H1 (cell line): Measurements from ENCODE around the gene SCN2A. TPM values are rescaled to one million over a fixed set of nuclear protein-coding genes. Genes with fewer than 3 reads are reported as not detected.

Source experiments
- CTCF ChIA-PET: fragments of 300-600 bp; sonication (Branson Sonifier 250); formaldehyde crosslinking; loops from one replicate; lab custom pipeline; 2021; ENCODE audit not compliant: partially characterized antibody; lab: Charles Lee
- POLR2A ChIA-PET: fragments of 300-600 bp; sonication (Branson Sonifier 250); formaldehyde crosslinking; loops from one replicate; lab custom pipeline; 2021; ENCODE audit warnings: inconsistent platforms; ENCODE audit not compliant: partially characterized antibody; lab: Charles Lee
- DNase-seq, 2 experiments: peaks; one replicate each; pipeline versions ENCODE4 v3.0.0 to v3.0.0-alpha.2; 2010 to 2022; ENCODE audit warnings: low spot score in 2 of 2, low read depth in 1 of 2, mixed read lengths in 1 of 2
- FAIRE-seq: peaks from 2 replicates; lab custom pipeline; 2011; peaks lifted over from hg19 to GRCh38; lab: Jason Lieb, UNC
- H2AFZ ChIP-seq: 2 replicates; pipeline ENCODE4 v1.8.1; 2012; ENCODE audit warnings: low read length, inconsistent platforms
- H2AK5ac ChIP-seq: 2 replicates; pipeline ENCODE4 v1.6.1; 2013; ENCODE audit warnings: low read depth, low read length
- H2BK120ac ChIP-seq: replicated peaks from 2 replicates; pipeline ENCODE3; 2013; ENCODE audit warnings: low read depth, low read length, inconsistent platforms
- H2BK12ac ChIP-seq: 2 replicates; pipeline ENCODE4 v1.6.1; 2013; ENCODE audit warnings: low read depth, low read length
- H2BK15ac ChIP-seq: 2 replicates; pipeline ENCODE4 v1.6.1; 2013; ENCODE audit warnings: low read length
- H2BK20ac ChIP-seq: 2 replicates; pipeline ENCODE4 v1.6.1; 2013; ENCODE audit warnings: low read length
- H2BK5ac ChIP-seq: 2 replicates; pipeline ENCODE4 v1.6.1; 2013; ENCODE audit warnings: low read depth, low read length
- H3K14ac ChIP-seq: 2 replicates; pipeline ENCODE4 v1.6.1; 2013; ENCODE audit warnings: inconsistent platforms; ENCODE audit not compliant: insufficient read length
- H3K18ac ChIP-seq: 2 replicates; pipeline ENCODE4 v1.6.1; 2013; ENCODE audit warnings: low read length; ENCODE audit errors: extremely low read depth
- H3K23ac ChIP-seq: 2 replicates; pipeline ENCODE4 v1.6.1; 2013; ENCODE audit warnings: inconsistent platforms; ENCODE audit not compliant: insufficient read length
- H3K23me2 ChIP-seq: 2 replicates; pipeline ENCODE4 v1.6.1; 2013; ENCODE audit warnings: low read depth, low read length
- H3K27ac ChIP-seq: 2 replicates; pipeline ENCODE4 v1.6.1; 2011; ENCODE audit warnings: low read depth, low read length, inconsistent platforms
- H3K27me3 ChIP-seq, 4 experiments: replicated peaks in 1 of 4; 1 replicate in 1 of 4; 2 replicates in 3 of 4; pipeline versions ENCODE4 v1.6.1 to v1.8.1; 2011 to 2013; ENCODE audit warnings: low read length in 3 of 4, mild to moderate bottlenecking in 3 of 4, inconsistent platforms in 2 of 4, mixed read lengths in 2 of 4, moderate library complexity in 1 of 4; ENCODE audit not compliant: control insufficient read depth in 3 of 4, insufficient read depth in 3 of 4; ENCODE audit errors: extremely low read depth in 1 of 4
- H3K36me3 ChIP-seq, 4 experiments: 2 replicates each; pipeline versions ENCODE4 v1.6.1 to v1.8.1; 2011 to 2013; ENCODE audit warnings: mild to moderate bottlenecking in 4 of 4, low read length in 3 of 4, moderate library complexity in 2 of 4, control low read depth in 1 of 4, inconsistent platforms in 1 of 4; ENCODE audit not compliant: insufficient read depth in 4 of 4, control insufficient read depth in 2 of 4
- H3K4ac ChIP-seq: replicated peaks from 2 replicates; pipeline ENCODE3; 2013; ENCODE audit warnings: low read length, low read depth, mixed read lengths, inconsistent platforms; ENCODE audit not compliant: insufficient read length
- H3K4me1 ChIP-seq, 4 experiments: replicated peaks in 1 of 4; 1 replicate in 1 of 4; 2 replicates in 3 of 4; pipeline versions ENCODE4 v1.6.1 to v1.8.1; 2011 to 2013; ENCODE audit warnings: low read length in 3 of 4, inconsistent platforms in 2 of 4, mixed read lengths in 1 of 4; ENCODE audit not compliant: insufficient read depth in 4 of 4, control insufficient read depth in 3 of 4
- H3K4me2 ChIP-seq, 2 experiments: 2 replicates each; pipeline versions ENCODE4 v1.6.1 to v1.8.1; 2011 to 2013; ENCODE audit warnings: low read depth in 2 of 2, low read length in 2 of 2, control low read depth in 1 of 2, inconsistent platforms in 1 of 2, mild to moderate bottlenecking in 1 of 2; ENCODE audit not compliant: insufficient read depth in 1 of 2
- H3K4me3 ChIP-seq, 4 experiments: fragments of 200-600, 300-600 bp in 1 of 4; sonication (generic), shearing (Covaris generic), sonication (Bioruptor Twin) in 1 of 4; 2 replicates each; pipeline versions ENCODE4 v1.5.1 to v1.8.1; 2011 to 2016; ENCODE audit warnings: low read length in 4 of 4, low read depth in 3 of 4, control low read depth in 2 of 4, inconsistent platforms in 2 of 4, mild to moderate bottlenecking in 2 of 4, mixed read lengths in 1 of 4, moderate library complexity in 1 of 4; ENCODE audit not compliant: insufficient read depth in 2 of 4; ENCODE audit errors: extremely low read depth in 1 of 4
- H3K56ac ChIP-seq: replicated peaks from 2 replicates; pipeline ENCODE3; 2013; ENCODE audit warnings: low read depth, mild to moderate bottlenecking, mixed read lengths, low read length, inconsistent platforms; ENCODE audit not compliant: insufficient read length
- H3K79me1 ChIP-seq: 2 replicates; pipeline ENCODE4 v1.6.1; 2013; ENCODE audit warnings: low read depth, low read length, control low read depth
- H3K79me2 ChIP-seq, 2 experiments: 2 replicates each; pipeline versions ENCODE4 v1.6.1 to v1.8.1; 2012 to 2013; ENCODE audit warnings: low read length in 2 of 2, mild to moderate bottlenecking in 2 of 2, inconsistent platforms in 1 of 2; ENCODE audit not compliant: insufficient read depth in 2 of 2, control insufficient read depth in 1 of 2
- H3K9ac ChIP-seq, 4 experiments: replicated peaks in 1 of 4; 1 replicate in 1 of 4; 2 replicates in 3 of 4; pipeline versions ENCODE4 v1.6.1 to v1.8.1; 2011 to 2013; ENCODE audit warnings: low read depth in 3 of 4, low read length in 3 of 4, control low read depth in 2 of 4, mild to moderate bottlenecking in 2 of 4, moderate library complexity in 2 of 4, inconsistent platforms in 1 of 4; ENCODE audit errors: extremely low read depth in 1 of 4
- H3K9me3 ChIP-seq, 2 experiments: 2 replicates each; pipeline versions ENCODE4 v1.6.1 to v1.8.1; 2012 to 2013; ENCODE audit warnings: mild to moderate bottlenecking in 2 of 2, moderate library complexity in 2 of 2, control low read depth in 1 of 2, inconsistent platforms in 1 of 2, low read depth in 1 of 2, low read length in 1 of 2, mixed read lengths in 1 of 2; ENCODE audit not compliant: insufficient read depth in 2 of 2
- H4K20me1 ChIP-seq, 2 experiments: replicated peaks in 1 of 2; 2 replicates each; pipeline versions ENCODE3 to v1.8.1; 2011 to 2013; ENCODE audit warnings: inconsistent platforms in 2 of 2, low read length in 2 of 2, mild to moderate bottlenecking in 1 of 2; ENCODE audit not compliant: insufficient read depth in 2 of 2, control insufficient read depth in 1 of 2
- H4K5ac ChIP-seq: 2 replicates; pipeline ENCODE4 v1.6.1; 2013; ENCODE audit warnings: low read length, low read depth, mixed read lengths, inconsistent platforms; ENCODE audit not compliant: insufficient read length
- H4K8ac ChIP-seq: 2 replicates; pipeline ENCODE4 v1.8.0; 2013; ENCODE audit warnings: mild to moderate bottlenecking, moderate library complexity, low read length, inconsistent platforms; ENCODE audit not compliant: insufficient read depth; ENCODE audit errors: extremely low read depth
- H4K91ac ChIP-seq: replicated peaks from 2 replicates; pipeline ENCODE3; 2013; ENCODE audit warnings: low read length, mixed read lengths, inconsistent platforms; ENCODE audit not compliant: insufficient read length
- EP300 ChIP-seq, 2 experiments: IDR thresholded peaks; 1 replicate in 1 of 2; 2 replicates in 1 of 2; pipeline ENCODE4 v1.6.1; 2011 to 2012; ENCODE audit warnings: low read depth in 2 of 2, low read length in 2 of 2, mild to moderate bottlenecking in 2 of 2, borderline replicate concordance in 1 of 2, inconsistent platforms in 1 of 2, moderate library complexity in 1 of 2
- FOSL1 ChIP-seq: IDR thresholded peaks from 2 replicates; pipeline ENCODE4 v1.6.1; 2011; ENCODE audit warnings: mild to moderate bottlenecking, low read depth, low read length, moderate library complexity; ENCODE audit not compliant: insufficient read depth
- KDM4A ChIP-seq: IDR thresholded peaks from one replicate; pipeline ENCODE4 v1.7.1; 2012; ENCODE audit warnings: low read depth, mild to moderate bottlenecking, moderate library complexity, low read length, inconsistent platforms; ENCODE audit not compliant: severe bottlenecking
- NANOG ChIP-seq: IDR thresholded peaks from 2 replicates; pipeline ENCODE4 v1.6.1; 2011; ENCODE audit warnings: low read length, low read depth, mild to moderate bottlenecking, inconsistent platforms; ENCODE audit not compliant: insufficient read depth, poor library complexity, severe bottlenecking
- NRF1 ChIP-seq: IDR thresholded peaks from 2 replicates; pipeline ENCODE4 v1.6.1; 2011; ENCODE audit warnings: mild to moderate bottlenecking, low read depth, low read length, improper control_type of control experiment
- POLR2A ChIP-seq, 2 experiments: IDR thresholded peaks; 1 replicate in 1 of 2; 2 replicates in 1 of 2; pipeline ENCODE4 v1.6.1; 2011; ENCODE audit warnings: low read depth in 2 of 2, low read length in 2 of 2, mild to moderate bottlenecking in 2 of 2; ENCODE audit errors: control extremely low read depth in 1 of 2
- POU5F1 ChIP-seq: IDR thresholded peaks from 2 replicates; pipeline ENCODE4 v1.6.1; 2011; ENCODE audit warnings: low read depth, mild to moderate bottlenecking, low read length, moderate library complexity
- SAP30 ChIP-seq: fragments of 300-600 bp; sonication (generic); IDR thresholded peaks from 2 replicates; pipeline ENCODE4 v1.7.1; 2012; ENCODE audit warnings: low read length, moderate library complexity, mild to moderate bottlenecking, inconsistent platforms; ENCODE audit not compliant: insufficient read depth, insufficient replicate concordance
- SP1 ChIP-seq: IDR thresholded peaks from 2 replicates; pipeline ENCODE4 v1.6.1; 2011; ENCODE audit warnings: low read depth, low read length
- SUZ12 ChIP-seq: fragments of 200-600 bp; sonication (generic); IDR thresholded peaks from 2 replicates; pipeline ENCODE4 v1.6.1; 2012; ENCODE audit warnings: mild to moderate bottlenecking, inconsistent platforms, low read length, moderate library complexity, mixed read lengths
- WGBS, 2 experiments: shearing (Covaris generic) in 1 of 2; methylation state at CpG; one replicate each; pipeline versions ENCODE4 v1.1.6 to v1.1.7; 2013 to 2015; ENCODE audit warnings: low lambda C conversion rate in 2 of 2, mixed read lengths in 2 of 2, inconsistent platforms in 1 of 2, low coverage in 1 of 2, missing lambda C conversion rate in 1 of 2; ENCODE audit not compliant: insufficient replicate concordance in 2 of 2, insufficient coverage in 1 of 2, insufficient read length in 1 of 2; ENCODE audit errors: extremely low coverage in 1 of 2, missing lambda C conversion rate in 1 of 2; 5-methylcytosine and 5-hydroxymethylcytosine counted together
- polyA plus RNA-seq, 7 experiments: library from polyadenylated mRNA; depleted of rRNA in 3 of 7; stranded (reverse) in 5 of 7; unstranded in 2 of 7; fragments of >200 nt in 5 of 7; fragments of 200-250 nt in 2 of 7; gene quantifications; 1 replicate in 5 of 7; 2 replicates in 1 of 7; 4 replicates in 1 of 7; pipeline versions ENCODE4 v1.2.1 to v1.2.3, GENCODE V29; 2011 to 2013; ENCODE audit warnings: missing spikeins in 2 of 7, mixed read lengths in 2 of 7
- total RNA-seq: library from RNA; stranded (reverse); fragmentation: NEBNext Ultra II Directional; extraction: Animal tissue kit (Norgen Biotek cat#: 25700); gene quantifications from 2 replicates; pipeline ENCODE4 v1.2.1, GENCODE V29; 2021
- TF ChIP-seq, protein P1 (sequence below): IDR thresholded peaks from 2 replicates; pipeline ENCODE4 v1.6.1; 2012; ENCODE audit warnings: low read length, inconsistent platforms
- TF ChIP-seq, protein P2 (sequence below): IDR thresholded peaks from 2 replicates; pipeline ENCODE4 v1.6.1; 2011; ENCODE audit warnings: low read depth, mild to moderate bottlenecking, low read length; ENCODE audit not compliant: insufficient read depth

The SCN2A gene
- total and polyA plus RNA-seq, 2 of the 8 experiments (the other 6 are each of a cell fraction or from before 2014, with no cell fraction given), result 0.18 to 1.1 TPM

DNA sequence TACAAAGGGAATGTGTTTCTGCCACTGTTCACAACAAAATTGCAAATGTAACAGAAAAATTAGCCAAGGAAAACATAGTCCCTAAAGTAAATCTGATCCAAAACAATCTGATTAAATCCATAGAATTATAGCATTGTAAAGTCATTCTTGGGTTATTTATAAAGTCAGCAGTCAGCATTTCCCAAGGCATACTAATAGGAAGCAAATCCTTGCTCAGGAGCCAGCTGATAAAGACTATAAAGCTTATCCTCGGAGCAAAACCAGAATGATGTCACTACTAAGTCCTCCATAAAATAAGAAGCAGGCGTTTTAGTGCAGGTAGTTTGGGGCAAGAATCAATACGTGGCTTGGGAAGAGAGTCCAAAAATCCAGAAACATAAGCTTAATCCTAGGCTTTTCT lies 162.9 kb downstream of the SCN2A start:
- WGBS, 2 experiments, result 74% methylated on average over 3 of the region's 3 CpGs; no CpG with 5 or more reads in 1 of the 2 experiments
- Histone ChIP-seq H4K91ac (no peak overlapping the region), H3K79me1 (no peaks in the 10 kb centered on the region), H4K5ac (no peak overlapping the region), H3K9me3 (no peaks in the 10 kb centered on the region), H3K9ac (no peak overlapping the region), H4K8ac (no peak overlapping the region), H3K23me2 (no peaks in the 10 kb centered on the region), H3K27me3 (no peaks in the 10 kb centered on the region), H3K23ac (no peak overlapping the region), H3K14ac (no peak overlapping the region), H4K20me1 (no peaks in the 10 kb centered on the region), H2BK120ac (no peak overlapping the region), H3K4me2 (no peak overlapping the region), H2BK5ac (no peak overlapping the region), H3K56ac (no peak overlapping the region), H2BK12ac (no peak overlapping the region), H2AK5ac (no peak overlapping the region), H2BK15ac (no peak overlapping the region), H3K4me3 (no peak overlapping the region), H3K27ac (no peak overlapping the region), H2BK20ac (no peak overlapping the region), H3K36me3 (no peaks in the 10 kb centered on the region), H2AFZ (no peak overlapping the region), H3K4me1 (peaks cover 2 to 8% (median 7%) of the 10 kb centered on the region in 4 experiments; a peak in 5 of 7 replicates), H3K4ac (no peak overlapping the region), H3K79me2 (no peaks in the 10 kb centered on the region), H3K18ac (no peak overlapping the region)
- no peak for FAIRE-seq
- no peak for DNase-seq
- ChIA-PET POLR2A (no interaction called here), CTCF (interaction anchor here (0.8 to 8.3 kb wide), 32 partner anchors 9 to 726 kb away, joined by 3 to 69 read pairs (median 5); partner anchors contain the start of gene SCN1A)
- no peak for TF ChIP-seq POU5F1
- TF ChIP-seq, protein P1, sequence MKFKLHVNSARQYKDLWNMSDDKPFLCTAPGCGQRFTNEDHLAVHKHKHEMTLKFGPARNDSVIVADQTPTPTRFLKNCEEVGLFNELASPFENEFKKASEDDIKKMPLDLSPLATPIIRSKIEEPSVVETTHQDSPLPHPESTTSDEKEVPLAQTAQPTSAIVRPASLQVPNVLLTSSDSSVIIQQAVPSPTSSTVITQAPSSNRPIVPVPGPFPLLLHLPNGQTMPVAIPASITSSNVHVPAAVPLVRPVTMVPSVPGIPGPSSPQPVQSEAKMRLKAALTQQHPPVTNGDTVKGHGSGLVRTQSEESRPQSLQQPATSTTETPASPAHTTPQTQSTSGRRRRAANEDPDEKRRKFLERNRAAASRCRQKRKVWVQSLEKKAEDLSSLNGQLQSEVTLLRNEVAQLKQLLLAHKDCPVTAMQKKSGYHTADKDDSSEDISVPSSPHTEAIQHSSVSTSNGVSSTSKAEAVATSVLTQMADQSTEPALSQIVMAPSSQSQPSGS, result no peak
- TF ChIP-seq POLR2A (IDR thresholded peaks at IDR 0.05; ENCODE audit: control extremely low read depth in 1 of 2, low read depth in 2 of 2, low read length in 2 of 2), result no peak
- no peak for TF ChIP-seq FOSL1
- no peak for TF ChIP-seq KDM4A
- TF ChIP-seq SUZ12, result no peak
- no peak for TF ChIP-seq NANOG
- no peak for TF ChIP-seq SAP30
- TF ChIP-seq, protein P2, sequence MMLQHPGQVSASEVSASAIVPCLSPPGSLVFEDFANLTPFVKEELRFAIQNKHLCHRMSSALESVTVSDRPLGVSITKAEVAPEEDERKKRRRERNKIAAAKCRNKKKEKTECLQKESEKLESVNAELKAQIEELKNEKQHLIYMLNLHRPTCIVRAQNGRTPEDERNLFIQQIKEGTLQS, result no peak
- no peak for TF ChIP-seq NRF1
- no peak for TF ChIP-seq EP300 (IDR thresholded peaks at IDR 0.05; ENCODE audit: borderline replicate concordance in 1 of 2, low read depth in 2 of 2, low read length in 2 of 2)
- no peak for TF ChIP-seq SP1
